ENCODE data around the gene SPRR1B. TPM values are rescaled to one million over a fixed set of nuclear protein-coding genes. Genes with fewer than 3 reads are reported as not detected.
"Not testable (repeated sequence)": the region's sequence is repeated elsewhere in the genome, so short reads cannot be mapped to it uniquely, and the experiment has no call there.

Gene SPRR1B
- total and polyA plus RNA-seq, 10 of the 15 experiments (the other 5 are each of a cell fraction or from before 2014, with no cell fraction given), result not detected

- ChIA-PET SMC1A (ENCODE audit: uncharacterized antibody, unreplicated experiment) (no interaction called here), RAD21 (ENCODE audit: unreplicated experiment) (no interaction called here), POLR2A (interaction anchor here (0.5 kb wide), 1 partner anchor 587 kb away, joined by 6 read pairs; no protein-coding TSS in a partner anchor), CTCF (interaction anchor here (2.0 kb wide), 1 partner anchor 179 kb away, joined by 8 read pairs; no protein-coding TSS in a partner anchor)
- WGBS (ENCODE audit: insufficient coverage, insufficient replicate concordance, low lambda C conversion rate, missing lambda C conversion rate), result 27% methylated on average over 2 of the region's 2 CpGs
- in situ Hi-C loops (cut with MboI), result no loop called here
- Histone ChIP-seq H3K9ac (ENCODE audit: control insufficient read depth, insufficient read depth, low read length) (no peak overlapping the region), H4K20me1 (ENCODE audit: control insufficient read depth, insufficient read depth) (no peaks in the 10 kb centered on the region), H3K27ac (ENCODE audit: control insufficient read depth, insufficient read depth) (no peak overlapping the region), H3K79me2 (ENCODE audit: control insufficient read depth, insufficient read depth, low read length) (no peaks in the 10 kb centered on the region), H2AFZ (ENCODE audit: control insufficient read depth, low read depth, low read length) (no peak overlapping the region), H3K9me3 (replicated peaks; ENCODE audit: control insufficient read depth, insufficient read depth, low read length) (no peaks in the 10 kb centered on the region), H3K4me1 (ENCODE audit: control insufficient read depth, insufficient read depth, low read length) (no peaks in the 10 kb centered on the region), H3K4me3 (no peak overlapping the region), H3K27me3 (replicated peaks in 1 of 2; ENCODE audit: control insufficient read depth in 2 of 2, insufficient read depth in 2 of 2, low read length in 1 of 2) (peaks cover 0 to 3% of the 10 kb centered on the region in 2 experiments; a peak in 1 of 4 replicates), H3K4me2 (ENCODE audit: control insufficient read depth, insufficient read depth) (no peak overlapping the region), H3K36me3 (ENCODE audit: control insufficient read depth in 2 of 2, insufficient read depth in 2 of 2, low read length in 1 of 2) (no peaks in the 10 kb centered on the region)
- ATAC-seq (no peak), FAIRE-seq (no peak), DNase-seq (ENCODE audit: low read depth, low spot score) (no peak)
- intact Hi-C loops (cut with micrococcal nuclease; ENCODE audit: unreplicated experiment), result no loop called here
- TF ChIP-seq MLLT1 (IDR thresholded peaks at IDR 0.05), result no peak
- no peak for TF ChIP-seq SP1 (IDR thresholded peaks at IDR 0.05; ENCODE audit: low read depth, low read length)
- no peak for TF ChIP-seq POLR2AphosphoS2 (IDR thresholded peaks at IDR 0.05; ENCODE audit: low read depth, low read length)
- BruUV-seq (replicated peaks), result no TSS peak
Measured at GRCh38 chr1:153049211-153049610, 18.2 kb downstream of the SPRR1B start.

- ATAC-seq; H3K4me1 ChIP-seq (ENCODE audit: control insufficient read depth, insufficient read depth, low read length); H4K20me1 ChIP-seq (ENCODE audit: control insufficient read depth, insufficient read depth); H3K36me3 ChIP-seq (ENCODE audit: control insufficient read depth in 2 of 2, insufficient read depth in 2 of 2, low read length in 1 of 2); intact Hi-C loops (cut with micrococcal nuclease; ENCODE audit: unreplicated experiment); H3K9ac ChIP-seq (ENCODE audit: control insufficient read depth, insufficient read depth, low read length); DNase-seq (ENCODE audit: low read depth, low spot score); RAD21 ChIA-PET (ENCODE audit: unreplicated experiment); H3K27ac ChIP-seq (ENCODE audit: control insufficient read depth, insufficient read depth); FAIRE-seq; H3K4me2 ChIP-seq (ENCODE audit: control insufficient read depth, insufficient read depth); H3K79me2 ChIP-seq (ENCODE audit: control insufficient read depth, insufficient read depth, low read length); POLR2A ChIA-PET; H3K4me3 ChIP-seq; in situ Hi-C loops (cut with MboI); BruUV-seq (replicated peaks); SMC1A ChIA-PET (ENCODE audit: uncharacterized antibody, unreplicated experiment); H3K9me3 ChIP-seq (replicated peaks; ENCODE audit: control insufficient read depth, insufficient read depth, low read length); H3K27me3 ChIP-seq (replicated peaks in 1 of 2; ENCODE audit: control insufficient read depth in 2 of 2, insufficient read depth in 2 of 2, low read length in 1 of 2); H2AFZ ChIP-seq (ENCODE audit: control insufficient read depth, low read depth, low read length): not testable (repeated sequence)
- 0% methylated on average over 3 of the region's 3 CpGs for WGBS (ENCODE audit: insufficient coverage, insufficient replicate concordance, low lambda C conversion rate, missing lambda C conversion rate)
- CTCF ChIA-PET, result interaction anchor here (0.6 kb wide), 1 partner anchor 132 kb away, joined by 3 read pairs; no protein-coding TSS in a partner anchor
Measured at GRCh38 chr1:153056111-153056510, 25.1 kb downstream of the SPRR1B start.
